Islet of Langerhans (tissue), 1 donor: Measurements from ENCODE around the gene STARD10.

Source experiments
- FAIRE-seq: peaks from one replicate; lab custom pipeline; 2011; peaks lifted over from hg19 to GRCh38; lab: Jason Lieb, UNC

STARD10 gene

GRCh38 chr11:72705442-72706365 lies 88.1 kb downstream of the STARD10 start:
- FAIRE-seq = no peak

- FAIRE-seq = no peak
Observed at GRCh38 chr11:72704783-72705265, 89.0 kb downstream of the STARD10 start.
